HepG2 (cell line): ENCODE measurements around the gene RILPL1. TPM values are rescaled to one million over a fixed set of nuclear protein-coding genes. Genes with fewer than 3 reads are reported as not detected.

Experiments
- ATAC-seq: fragments of 200-7000 bp; cut with Tn5 transposase; 3 replicates; pipeline ENCODE4 v1.9.1; 2020; ENCODE audit warnings: mild to moderate bottlenecking, moderate library complexity
- BruUV-seq: library from RNA; stranded (reverse); fragments of 400-500 nt; replicated peaks from 2 replicates; lab custom pipeline; 2021; lab: Mats Ljungman, UMichigan
- CTCF ChIA-PET: fragments of 300-600 bp; formaldehyde crosslinking; extraction: SDS; loops from one replicate; lab custom pipeline; 2021; ENCODE audit warnings: low total read pairs, inconsistent platforms, low intra/inter-chr PET ratio; lab: Yijun Ruan, JAX
- POLR2A ChIA-PET: fragments of 350-600 bp; sonication (Branson Sonifier 250); formaldehyde crosslinking; loops from one replicate; lab custom pipeline; 2020; ENCODE audit warnings: antibody characterized with exemption, inconsistent platforms; lab: Yijun Ruan, JAX
- DNase-seq: peaks from one replicate; pipeline ENCODE4 v3.0.0-alpha.2; 2015; ENCODE audit warnings: low spot score
- FAIRE-seq: peaks from 3 replicates; lab custom pipeline; 2011; peaks lifted over from hg19 to GRCh38; lab: Jason Lieb, UNC
- H2AFZ ChIP-seq: one replicate; pipeline ENCODE4 v1.6.1; 2011; ENCODE audit warnings: low read length, inconsistent platforms
- H3K27ac ChIP-seq: fragments of 300-600 bp; 3 replicates; pipeline ENCODE4 v1.8.0; 2011; ENCODE audit warnings: mixed run types, mild to moderate bottlenecking, mixed read lengths, low read length, inconsistent platforms; ENCODE audit not compliant: insufficient read depth; ENCODE audit errors: extremely low read length
- H3K27me3 ChIP-seq, 2 experiments: fragments of 200-600 bp in 1 of 2; 2 replicates in 1 of 2; 3 replicates in 1 of 2; pipeline versions ENCODE4 v1.6.0 to v1.8.0; 2011; ENCODE audit warnings: low read length in 2 of 2, mild to moderate bottlenecking in 2 of 2, moderate library complexity in 2 of 2, inconsistent platforms in 1 of 2; ENCODE audit not compliant: insufficient read depth in 2 of 2, control insufficient read depth in 1 of 2
- H3K36me3 ChIP-seq, 2 experiments: fragments of 200-600 bp in 1 of 2; replicated peaks in 1 of 2; 2 replicates in 1 of 2; 3 replicates in 1 of 2; pipeline versions ENCODE4 v1.5.1 to v1.8.0; 2011; ENCODE audit warnings: low read length in 2 of 2, inconsistent platforms in 1 of 2; ENCODE audit not compliant: insufficient read depth in 2 of 2, control insufficient read depth in 1 of 2
- H3K4me1 ChIP-seq: 2 replicates; pipeline ENCODE4 v1.5.1; 2012; ENCODE audit warnings: low read length, inconsistent platforms; ENCODE audit not compliant: insufficient read depth
- H3K4me2 ChIP-seq: 2 replicates; pipeline ENCODE4 v1.6.0; 2011; ENCODE audit warnings: low read depth, low read length, inconsistent platforms
- H3K4me3 ChIP-seq, 3 experiments: fragments of 200-600 bp in 1 of 3; sonication (generic), shearing (Covaris generic) in 1 of 3; replicated peaks in 1 of 3; 2 replicates each; pipeline ENCODE4 v1.5.1; 2011 to 2016; ENCODE audit warnings: low read length in 3 of 3, inconsistent platforms in 2 of 3, low read depth in 2 of 3, mild to moderate bottlenecking in 2 of 3, control low read depth in 1 of 3, mixed read lengths in 1 of 3; ENCODE audit not compliant: insufficient read depth in 1 of 3
- H3K79me2 ChIP-seq: one replicate; pipeline ENCODE4 v1.6.1; 2011; ENCODE audit warnings: low read length, inconsistent platforms; ENCODE audit not compliant: insufficient read depth
- H3K9ac ChIP-seq: 2 replicates; pipeline ENCODE4 v1.6.0; 2011; ENCODE audit warnings: mild to moderate bottlenecking, low read depth, low read length, inconsistent platforms; ENCODE audit not compliant: insufficient read depth
- H3K9me3 ChIP-seq: 2 replicates; pipeline ENCODE4 v1.5.1; 2012; ENCODE audit warnings: mild to moderate bottlenecking, low read length
- H4K20me1 ChIP-seq: 2 replicates; pipeline ENCODE4 v1.6.0; 2011; ENCODE audit warnings: inconsistent platforms, mild to moderate bottlenecking, low read length, moderate library complexity; ENCODE audit not compliant: insufficient read depth
- ATF7-NPFF ChIP-seq: sonication (generic); formaldehyde crosslinking; IDR thresholded peaks from 2 replicates; pipeline ENCODE4 v1.8.1; 2023; ENCODE audit warnings: mild to moderate bottlenecking, low read depth, missing genetic modification reagents, moderate library complexity
- E2F2 ChIP-seq: sonication (generic); formaldehyde crosslinking; IDR thresholded peaks from 2 replicates; pipeline ENCODE4 v1.4.0; 2020; ENCODE audit warnings: missing genetic modification reagents, borderline replicate concordance
- FOXK1 ChIP-seq: sonication (generic); formaldehyde crosslinking; IDR thresholded peaks from 2 replicates; pipeline ENCODE4 v1.4.0; 2020; ENCODE audit warnings: low read depth, missing genetic modification reagents, borderline replicate concordance
- MED1 ChIP-seq: sonication (generic); formaldehyde crosslinking; IDR thresholded peaks from 2 replicates; pipeline ENCODE4 v1.4.0; 2020; ENCODE audit warnings: missing genetic modification reagents
- NFYB ChIP-seq: sonication (generic); formaldehyde crosslinking; IDR thresholded peaks from 2 replicates; pipeline ENCODE4 v1.4.0; 2020; ENCODE audit warnings: missing genetic modification reagents
- SP2 ChIP-seq: sonication (generic); formaldehyde crosslinking; IDR thresholded peaks from 2 replicates; pipeline ENCODE4 v1.5.1; 2020; ENCODE audit warnings: mild to moderate bottlenecking, missing genetic modification reagents
- TERF1 ChIP-seq: sonication (generic); formaldehyde crosslinking; IDR thresholded peaks from 2 replicates; pipeline ENCODE4 v1.8.0; 2022; ENCODE audit warnings: mild to moderate bottlenecking, missing genetic modification reagents, moderate library complexity
- YEATS2 ChIP-seq: sonication (generic); formaldehyde crosslinking; IDR thresholded peaks from 2 replicates; pipeline ENCODE4 v1.4.0; 2020; ENCODE audit warnings: missing genetic modification reagents, borderline replicate concordance
- ZNF34 ChIP-seq: sonication (generic); formaldehyde crosslinking; IDR thresholded peaks from 2 replicates; pipeline ENCODE4 v1.4.0; 2020; ENCODE audit warnings: mild to moderate bottlenecking, missing genetic modification reagents, borderline replicate concordance
- ZNF850 ChIP-seq: sonication (generic); formaldehyde crosslinking; conservative IDR thresholded peaks from 2 replicates; pipeline ENCODE4 v1.9.0; 2021; ENCODE audit warnings: mild to moderate bottlenecking, missing genetic modification reagents
- WGBS: methylation state at CpG from one replicate; pipeline ENCODE4 v1.1.6; 2017; ENCODE audit warnings: low lambda C conversion rate; 5-methylcytosine and 5-hydroxymethylcytosine counted together
- in situ Hi-C: cut with HindIII; loops from 2 replicates; pipeline ENCODE4 v1.10.0; 2017; ENCODE audit warnings: low pct_unique_long_range_greater_than_20kb; ENCODE audit not compliant: extremely low pct_ligation_motif_present
- intact Hi-C: fragments of 100-400 bp; cut with micrococcal nuclease; formaldehyde crosslinking; loops from one replicate; pipeline ENCODE4 v1.10.0; 2022; ENCODE audit not compliant: unreplicated experiment
- polyA plus RNA-seq, 8 experiments: library from polyadenylated mRNA; depleted of rRNA in 3 of 8; stranded (reverse) in 7 of 8; unstranded in 1 of 8; fragments of >200 nt; fragmentation: Illumina TruSeq in 4 of 8; extraction: Trizol in 4 of 8; gene quantifications; 2 replicates each; pipeline versions ENCODE4 v1.2.1 to v1.2.3, GENCODE V29; 2011 to 2016; ENCODE audit warnings: low read depth in 4 of 8, missing spikeins in 1 of 8, mixed read lengths in 1 of 8; ENCODE audit not compliant: insufficient read depth in 1 of 8
- total RNA-seq, 5 experiments: library from RNA; depleted of rRNA; stranded (reverse); fragments of >200 nt; fragmentation: Illumina TruSeq; extraction: Trizol; gene quantifications; 2 replicates each; pipeline ENCODE4 v1.2.3, GENCODE V29; 2016; ENCODE audit warnings: low read depth in 1 of 5

Gene RILPL1
- total and polyA plus RNA-seq, 2 of the 13 experiments (the other 11 are each of a cell fraction or from before 2014, with no cell fraction given): 5.8 to 28.4 TPM

- peaks cover 7% of the 10 kb centered on the region; the same call in 1 of the 2 replicates for H4K20me1 ChIP-seq
- TF ChIP-seq YEATS2: no peak
- TF ChIP-seq FOXK1 (CRISPR knock-in tag): no peak
- no peak for TF ChIP-seq E2F2
- TF ChIP-seq ZNF850: no peak
- TF ChIP-seq NFYB (CRISPR knock-in tag): no peak
- TF ChIP-seq ATF7-NPFF (CRISPR knock-in tag): no peak
- no peak for TF ChIP-seq ZNF34
- TF ChIP-seq TERF1: no peak
- TF ChIP-seq SP2 (CRISPR knock-in tag): no peak
- no peak for TF ChIP-seq MED1
- FAIRE-seq: no peak
- no peak for ATAC-seq
- intact Hi-C loops: no loop called here
- peaks cover 2 to 4% of the 10 kb centered on the region in 2 experiments; a peak in 1 of 5 replicates for H3K36me3 ChIP-seq
- H2AFZ ChIP-seq: no peak overlapping the region
- no peaks in the 10 kb centered on the region for H3K27me3 ChIP-seq
- WGBS: 92% methylated on average over 5 of the region's 5 CpGs
- ChIA-PET CTCF (no interaction called here), POLR2A (no interaction called here)
- peaks cover 54% of the 10 kb centered on the region for H3K4me1 ChIP-seq
- H3K79me2 ChIP-seq: peaks cover 18% of the 10 kb centered on the region
- in situ Hi-C loops: loop anchor here (5.0 kb wide), 1 partner anchor 52 kb away; the partner anchor contains the start of gene TMED2
- no peak overlapping the region for H3K4me2 ChIP-seq
- H3K9ac ChIP-seq: no peak overlapping the region
- no peak for DNase-seq
- H3K4me3 ChIP-seq: no peak overlapping the region
- H3K9me3 ChIP-seq: no peaks in the 10 kb centered on the region
- no TSS peak for BruUV-seq
- H3K27ac ChIP-seq: no peak overlapping the region
Measured at GRCh38 chr12:123530668-123531067, 2.9 kb downstream of the RILPL1 start.
